HS-5 (cell line): ENCODE measurements around the gene SNRPD3.
"Not testable (repeated sequence)": the region's sequence is repeated elsewhere in the genome, so short reads cannot be mapped to it uniquely, and the experiment has no call there.

Source experiments
- DNase-seq: peaks from one replicate; pipeline ENCODE4 v3.0.0-alpha.2; 2012; ENCODE audit warnings: low read depth

Gene SNRPD3

GRCh38 chr22:24592058-24592850 is 36.5 kb downstream of the SNRPD3 start:
- DNase-seq: no peak

GRCh38 chr22:24592851-24593558 is 37.2 kb downstream of the SNRPD3 start, which contains the start of gene LRRC75B:
Gene LRRC75B (minus strand): TSS chr22:24593073. CDS start chr22:24593039, 34 bp downstream.
- peak; percentile 39 for DNase-seq

- not testable (repeated sequence) for DNase-seq
Observed at GRCh38 chr22:24593559-24593835, 37.7 kb downstream of the SNRPD3 start.

GRCh38 chr22:24593836-24594568 is 38.2 kb downstream of the SNRPD3 start:
- no peak for DNase-seq

- no peak for DNase-seq
Observed at GRCh38 chr22:24594569-24595120, 38.8 kb downstream of the SNRPD3 start.

GRCh38 chr22:24595228-24595627 is 39.4 kb downstream of the SNRPD3 start:
- no peak for DNase-seq

GRCh38 chr22:24595863-24596262 is 40.1 kb downstream of the SNRPD3 start:
- no peak for DNase-seq

- DNase-seq: not testable (repeated sequence)
Observed at GRCh38 chr22:24597076-24597475, 41.3 kb downstream of the SNRPD3 start.

- DNase-seq: no peak
Observed at GRCh38 chr22:24599514-24599913, 43.7 kb downstream of the SNRPD3 start.

- not testable (repeated sequence) for DNase-seq
Observed at GRCh38 chr22:24599958-24600715, 44.3 kb downstream of the SNRPD3 start.

GRCh38 chr22:24601217-24602104 is 45.7 kb downstream of the SNRPD3 start:
- no peak for DNase-seq

- DNase-seq: not testable (repeated sequence)
Observed at GRCh38 chr22:24602105-24602749, 46.4 kb downstream of the SNRPD3 start.

GRCh38 chr22:24602847-24603769 is 47.3 kb downstream of the SNRPD3 start, which contains the start of gene GGT1:
Gene GGT1 (plus strand): TSS chr22:24603193. CDS start chr22:24611082, 7,889 bp downstream.
- DNase-seq: not testable (repeated sequence)

GRCh38 chr22:24603770-24604629 is 48.2 kb downstream of the SNRPD3 start:
- DNase-seq: not testable (repeated sequence)

- DNase-seq: not testable (repeated sequence)
Observed at GRCh38 chr22:24606340-24606739, 50.5 kb downstream of the SNRPD3 start.

GRCh38 chr22:24607429-24607983 is 51.7 kb downstream of the SNRPD3 start:
- not testable (repeated sequence) for DNase-seq

- not testable (repeated sequence) for DNase-seq
Observed at GRCh38 chr22:24608327-24608726, 52.5 kb downstream of the SNRPD3 start.
